CD14-positive monocyte (primary cell): ENCODE measurements around the gene ADCY1. TPM values are rescaled to one million over a fixed set of nuclear protein-coding genes. Genes with fewer than 3 reads are reported as not detected.

Source experiments
- DNase-seq, 3 donors: peaks; one replicate each; pipeline ENCODE4 v3.0.0-alpha.2; 2011 to 2022
- H2AFZ ChIP-seq: 2 replicates; pipeline ENCODE4 v1.6.0; 2012; ENCODE audit warnings: mild to moderate bottlenecking, low read depth, low read length, inconsistent platforms; ENCODE audit not compliant: insufficient read depth, poor library complexity, severe bottlenecking
- H3K27ac ChIP-seq, 2 donors: 1 replicate in 1 of 2; 2 replicates in 1 of 2; pipeline ENCODE4 v1.5.1; 2012 to 2013; ENCODE audit warnings: low read length in 2 of 2, control low read depth in 1 of 2, inconsistent platforms in 1 of 2, low read depth in 1 of 2, mild to moderate bottlenecking in 1 of 2
- H3K27me3 ChIP-seq, 2 donors: one replicate each; pipeline versions ENCODE4 v1.6.0 to v1.6.1; 2011 to 2013; ENCODE audit warnings: low read length in 2 of 2; ENCODE audit not compliant: control insufficient read depth in 2 of 2, insufficient read depth in 2 of 2
- H3K36me3 ChIP-seq, 2 donors: replicated peaks in 1 of 2; 1 replicate in 1 of 2; 2 replicates in 1 of 2; pipeline versions ENCODE4 v1.5.1 to v1.6.1; 2012 to 2013; ENCODE audit warnings: low read length in 2 of 2, control low read depth in 1 of 2, inconsistent platforms in 1 of 2, mild to moderate bottlenecking in 1 of 2; ENCODE audit not compliant: insufficient read depth in 2 of 2, control insufficient read depth in 1 of 2
- H3K4me1 ChIP-seq, 2 donors: 1 replicate in 1 of 2; 2 replicates in 1 of 2; pipeline versions ENCODE4 v1.5.1 to v1.6.1; 2012 to 2013; ENCODE audit warnings: low read length in 2 of 2, control low read depth in 1 of 2, inconsistent platforms in 1 of 2, mild to moderate bottlenecking in 1 of 2, moderate library complexity in 1 of 2; ENCODE audit not compliant: insufficient read depth in 2 of 2, control insufficient read depth in 1 of 2
- H3K4me2 ChIP-seq: replicated peaks from 2 replicates; pipeline ENCODE3; 2012; ENCODE audit warnings: low read length, moderate library complexity, mild to moderate bottlenecking; ENCODE audit not compliant: poor library complexity, severe bottlenecking; ENCODE audit errors: extremely low read depth
- H3K4me3 ChIP-seq, 3 experiments: fragments of 200-600 bp in 1 of 3; sonication (generic) in 1 of 3; replicated peaks in 1 of 3; 1 replicate in 2 of 3; 2 replicates in 1 of 3; pipeline ENCODE4 v1.5.1; 2011 to 2013; ENCODE audit warnings: low read length in 3 of 3, mild to moderate bottlenecking in 3 of 3, control low read depth in 2 of 3, low read depth in 2 of 3, inconsistent platforms in 1 of 3, moderate library complexity in 1 of 3
- H3K79me2 ChIP-seq: 2 replicates; pipeline ENCODE4 v1.6.0; 2012; ENCODE audit warnings: mild to moderate bottlenecking, control low read depth, inconsistent platforms, low read length, moderate library complexity; ENCODE audit not compliant: insufficient read depth
- H3K9ac ChIP-seq: 2 replicates; pipeline ENCODE4 v1.6.0; 2017; ENCODE audit warnings: low read length, mild to moderate bottlenecking; ENCODE audit not compliant: insufficient read depth, poor library complexity, severe bottlenecking
- H3K9me3 ChIP-seq, 2 donors: replicated peaks in 1 of 2; 1 replicate in 1 of 2; 2 replicates in 1 of 2; pipeline versions ENCODE4 v1.5.1 to v1.6.1; 2012 to 2013; ENCODE audit warnings: low read length in 2 of 2, control low read depth in 1 of 2; ENCODE audit not compliant: control insufficient read depth in 1 of 2, insufficient read depth in 1 of 2
- H4K20me1 ChIP-seq: 2 replicates; pipeline ENCODE4 v1.6.0; 2012; ENCODE audit warnings: mild to moderate bottlenecking, low read length, control low read depth, moderate library complexity; ENCODE audit not compliant: insufficient read depth
- H3K27ac Mint-ChIP-seq, 7 donors: one replicate each; pipeline ENCODE4 v1.8.0; 2020; ENCODE audit warnings: mild to moderate bottlenecking in 7 of 7, mixed read lengths in 7 of 7, moderate library complexity in 6 of 7, inconsistent platforms in 2 of 7
- H3K27me3 Mint-ChIP-seq, 3 donors: one replicate each; pipeline ENCODE4 v1.8.0; 2021 to 2022; ENCODE audit warnings: low read depth in 3 of 3, mild to moderate bottlenecking in 3 of 3, mixed read lengths in 3 of 3, moderate library complexity in 3 of 3, inconsistent platforms in 1 of 3
- H3K36me3 Mint-ChIP-seq, 2 donors: one replicate each; pipeline ENCODE4 v1.8.0; 2020; ENCODE audit warnings: mixed read lengths in 2 of 2, inconsistent platforms in 1 of 2, mild to moderate bottlenecking in 1 of 2
- H3K4me1 Mint-ChIP-seq: one replicate; pipeline ENCODE4 v1.8.0; 2020; ENCODE audit warnings: mild to moderate bottlenecking, mixed read lengths
- H3K4me3 Mint-ChIP-seq, 2 donors: one replicate each; pipeline ENCODE4 v1.8.0; 2020; ENCODE audit warnings: mild to moderate bottlenecking in 2 of 2, mixed read lengths in 2 of 2, moderate library complexity in 1 of 2
- H3K9me3 Mint-ChIP-seq, 7 donors: one replicate each; pipeline ENCODE4 v1.8.0; 2020 to 2022; ENCODE audit warnings: mixed read lengths in 7 of 7, mild to moderate bottlenecking in 6 of 7, moderate library complexity in 6 of 7, inconsistent platforms in 2 of 7
- WGBS: methylation state at CpG from one replicate; pipeline ENCODE4 v1.1.5; 2013; ENCODE audit warnings: missing lambda C conversion rate; ENCODE audit not compliant: insufficient coverage; 5-methylcytosine and 5-hydroxymethylcytosine counted together
- intact Hi-C, 2 donors: fragments of 100-400 bp; cut with micrococcal nuclease; formaldehyde crosslinking; loops; one replicate each; pipeline versions ENCODE4 v1.15.0 to v1.15.1; 2023
- polyA plus RNA-seq, 3 donors: library from polyadenylated mRNA; depleted of rRNA in 1 of 3; unstranded in 2 of 3; stranded (reverse) in 1 of 3; fragments of 300-500 nt in 2 of 3; fragments of >200 nt in 1 of 3; fragmentation: Illumina TruSeq in 2 of 3; gene quantifications; 1 replicate in 2 of 3; 2 replicates in 1 of 3; pipeline ENCODE4 v1.2.3, GENCODE V29; 2012 to 2021
- TF ChIP-seq, protein P1 (sequence below): fragments of 200-600 bp; IDR thresholded peaks from one replicate; pipeline ENCODE4 v1.8.0; 2022; ENCODE audit warnings: antibody characterized with exemption, mild to moderate bottlenecking

The ADCY1 gene
- polyA plus RNA-seq, 3 donors = 0.01 TPM; not detected in 2

DNA sequence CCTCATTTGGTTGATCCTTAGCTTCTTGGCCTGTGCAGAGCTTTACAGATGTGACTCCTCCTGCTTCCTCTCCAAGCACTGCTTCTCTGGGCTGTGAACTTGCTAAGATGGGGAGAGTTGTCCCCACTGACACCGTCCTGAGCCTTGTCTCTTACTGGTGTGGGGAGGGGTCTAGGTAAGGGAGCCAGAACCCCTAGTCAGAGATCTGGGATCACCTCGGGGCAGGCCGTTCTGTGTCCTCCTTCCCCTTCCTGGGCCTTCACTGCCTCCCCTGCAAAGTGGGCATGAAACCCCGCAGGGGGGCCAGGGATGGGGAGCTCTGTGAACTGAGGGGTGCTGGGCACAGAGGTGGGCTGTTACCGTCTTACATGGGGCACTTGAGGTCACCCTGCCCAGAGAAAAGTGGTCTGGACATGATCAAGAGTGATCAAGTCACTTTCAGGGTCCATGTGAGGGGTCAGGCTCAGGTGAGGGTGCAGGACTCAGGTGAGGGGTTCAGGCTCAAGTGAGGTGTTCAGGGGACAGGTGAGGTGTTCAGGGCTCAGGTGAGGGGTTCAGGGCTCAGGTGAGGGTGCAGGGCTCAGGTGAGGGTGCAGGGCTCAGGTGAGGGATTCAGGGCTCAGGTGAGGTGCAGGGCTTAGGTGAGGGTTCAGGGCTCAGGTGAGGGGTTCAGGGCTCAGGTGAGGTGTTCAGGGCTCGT, 86.2 kb downstream of the ADCY1 start:
- no peak for DNase-seq
- H3K27me3 Mint-ChIP-seq = peaks cover 2 to 5% (median 3%) of the 10 kb centered on the region in 3 donors
- Histone ChIP-seq H3K4me3 (no peak overlapping the region), H4K20me1 (no peaks in the 10 kb centered on the region), H3K27me3 (no peaks in the 10 kb centered on the region), H2AFZ (no peak overlapping the region), H3K36me3 (no peaks in the 10 kb centered on the region), H3K27ac (no peak overlapping the region), H3K9me3 (peaks cover 0 to 3% of the 10 kb centered on the region in 2 donors), H3K79me2 (no peaks in the 10 kb centered on the region), H3K4me2 (no peak overlapping the region), H3K4me1 (no peaks in the 10 kb centered on the region), H3K9ac (no peak overlapping the region)
- H3K4me1 Mint-ChIP-seq = no peaks in the 10 kb centered on the region
- H3K9me3 Mint-ChIP-seq = peaks cover 0 to 9% (median 4%) of the 10 kb centered on the region in 7 donors
- no peak overlapping the region for H3K4me3 Mint-ChIP-seq
- TF ChIP-seq, protein P1, sequence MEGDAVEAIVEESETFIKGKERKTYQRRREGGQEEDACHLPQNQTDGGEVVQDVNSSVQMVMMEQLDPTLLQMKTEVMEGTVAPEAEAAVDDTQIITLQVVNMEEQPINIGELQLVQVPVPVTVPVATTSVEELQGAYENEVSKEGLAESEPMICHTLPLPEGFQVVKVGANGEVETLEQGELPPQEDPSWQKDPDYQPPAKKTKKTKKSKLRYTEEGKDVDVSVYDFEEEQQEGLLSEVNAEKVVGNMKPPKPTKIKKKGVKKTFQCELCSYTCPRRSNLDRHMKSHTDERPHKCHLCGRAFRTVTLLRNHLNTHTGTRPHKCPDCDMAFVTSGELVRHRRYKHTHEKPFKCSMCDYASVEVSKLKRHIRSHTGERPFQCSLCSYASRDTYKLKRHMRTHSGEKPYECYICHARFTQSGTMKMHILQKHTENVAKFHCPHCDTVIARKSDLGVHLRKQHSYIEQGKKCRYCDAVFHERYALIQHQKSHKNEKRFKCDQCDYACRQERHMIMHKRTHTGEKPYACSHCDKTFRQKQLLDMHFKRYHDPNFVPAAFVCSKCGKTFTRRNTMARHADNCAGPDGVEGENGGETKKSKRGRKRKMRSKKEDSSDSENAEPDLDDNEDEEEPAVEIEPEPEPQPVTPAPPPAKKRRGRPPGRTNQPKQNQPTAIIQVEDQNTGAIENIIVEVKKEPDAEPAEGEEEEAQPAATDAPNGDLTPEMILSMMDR = no peak
- H3K36me3 Mint-ChIP-seq = no peaks in the 10 kb centered on the region
- no peak overlapping the region for H3K27ac Mint-ChIP-seq
- intact Hi-C loops = no loop called here
- 78% methylated on average over 2 of the region's 6 CpGs for WGBS

DNA sequence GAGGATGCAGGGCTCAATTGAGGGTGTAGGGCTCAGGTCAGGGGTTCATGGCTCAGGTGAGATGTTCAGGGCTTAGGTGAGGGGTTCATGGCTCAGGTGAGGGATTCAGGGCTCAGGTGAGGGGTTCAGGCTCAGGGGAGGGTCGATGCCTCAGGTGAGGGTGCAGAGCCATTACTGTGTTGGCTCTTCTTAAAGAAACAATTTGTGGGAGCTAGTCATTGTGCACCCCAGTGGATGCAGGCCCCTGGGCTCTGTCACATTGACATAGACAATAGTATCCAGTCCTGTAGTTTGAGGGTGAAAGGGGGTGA, 86.7 kb downstream of the ADCY1 start:
- Histone ChIP-seq H3K9ac (no peak overlapping the region), H4K20me1 (no peaks in the 10 kb centered on the region), H3K4me2 (no peak overlapping the region), H3K27ac (no peak overlapping the region), H3K4me1 (no peaks in the 10 kb centered on the region), H3K9me3 (peaks cover 0 to 3% of the 10 kb centered on the region in 2 donors), H3K4me3 (no peak overlapping the region), H3K36me3 (no peaks in the 10 kb centered on the region), H3K27me3 (no peaks in the 10 kb centered on the region), H2AFZ (no peak overlapping the region), H3K79me2 (no peaks in the 10 kb centered on the region)
- Mint-ChIP-seq H3K36me3 (no peaks in the 10 kb centered on the region), H3K9me3 (peaks cover 0 to 9% (median 3%) of the 10 kb centered on the region in 7 donors), H3K4me3 (no peak overlapping the region), H3K4me1 (no peaks in the 10 kb centered on the region), H3K27ac (peak overlapping the region in 1 of 7 donors; percentile 5), H3K27me3 (peaks cover 2 to 5% (median 3%) of the 10 kb centered on the region in 3 donors)
- TF ChIP-seq, protein P1 = no peak
- intact Hi-C loops = no loop called here
- WGBS = 67% methylated on average over 1 of the region's 1 CpG
- no peak for DNase-seq
